ENCODE results near the gene PREX1. TPM values are rescaled to one million over a fixed set of nuclear protein-coding genes. Genes with fewer than 3 reads are reported as not detected.
"Not testable (repeated sequence)": the region's sequence is repeated elsewhere in the genome, so short reads cannot be mapped to it uniquely, and the experiment has no call there.

Gene PREX1
- total RNA-seq, 2 donors from 2014 or later, result 7.4 to 37.9 TPM

DNA sequence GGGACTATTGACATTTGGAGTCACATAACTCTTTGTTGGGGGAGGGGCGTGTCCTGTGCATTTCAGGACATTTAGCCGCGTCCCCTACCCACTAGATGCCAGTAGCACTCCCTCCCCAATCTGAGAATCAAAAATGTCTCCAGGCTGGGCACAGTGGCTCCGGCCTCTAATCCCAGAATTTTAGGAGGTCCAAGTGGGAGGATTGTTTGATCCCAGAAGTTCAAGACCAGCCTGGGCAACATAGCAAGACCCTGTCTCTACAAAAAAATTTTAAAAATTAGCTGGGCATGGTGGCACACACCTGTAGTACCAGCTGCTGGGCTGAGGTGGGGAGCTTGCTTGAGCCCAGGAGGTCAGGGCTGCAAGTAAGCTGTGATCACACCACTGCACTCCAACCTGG, 2.1 kb upstream of the PREX1 start:
- H3K4me1 ChIP-seq (replicated peaks), result no peaks in the 10 kb centered on the region
- WGBS, result 72% methylated on average over 4 of the region's 4 CpGs
- H3K27ac ChIP-seq, result no peak overlapping the region
- no peaks in the 10 kb centered on the region for H3K27me3 ChIP-seq (replicated peaks; ENCODE audit: insufficient read depth)
- H3K4me3 ChIP-seq, result no peak overlapping the region
- no peaks in the 10 kb centered on the region for H3K36me3 ChIP-seq
- TF ChIP-seq POLR2AphosphoS5 (IDR thresholded peaks at IDR 0.05) (no peak), POLR2A (IDR thresholded peaks at IDR 0.05) (no peak)
- TF ChIP-seq, protein P1, sequence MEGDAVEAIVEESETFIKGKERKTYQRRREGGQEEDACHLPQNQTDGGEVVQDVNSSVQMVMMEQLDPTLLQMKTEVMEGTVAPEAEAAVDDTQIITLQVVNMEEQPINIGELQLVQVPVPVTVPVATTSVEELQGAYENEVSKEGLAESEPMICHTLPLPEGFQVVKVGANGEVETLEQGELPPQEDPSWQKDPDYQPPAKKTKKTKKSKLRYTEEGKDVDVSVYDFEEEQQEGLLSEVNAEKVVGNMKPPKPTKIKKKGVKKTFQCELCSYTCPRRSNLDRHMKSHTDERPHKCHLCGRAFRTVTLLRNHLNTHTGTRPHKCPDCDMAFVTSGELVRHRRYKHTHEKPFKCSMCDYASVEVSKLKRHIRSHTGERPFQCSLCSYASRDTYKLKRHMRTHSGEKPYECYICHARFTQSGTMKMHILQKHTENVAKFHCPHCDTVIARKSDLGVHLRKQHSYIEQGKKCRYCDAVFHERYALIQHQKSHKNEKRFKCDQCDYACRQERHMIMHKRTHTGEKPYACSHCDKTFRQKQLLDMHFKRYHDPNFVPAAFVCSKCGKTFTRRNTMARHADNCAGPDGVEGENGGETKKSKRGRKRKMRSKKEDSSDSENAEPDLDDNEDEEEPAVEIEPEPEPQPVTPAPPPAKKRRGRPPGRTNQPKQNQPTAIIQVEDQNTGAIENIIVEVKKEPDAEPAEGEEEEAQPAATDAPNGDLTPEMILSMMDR (IDR thresholded peaks at IDR 0.05), result no peak
- intact Hi-C loops (cut with DNase I), result loop anchor here (5.0 kb wide), 1 partner anchor 173 kb away; no protein-coding TSS in a partner anchor
- no peaks in the 10 kb centered on the region for H3K9me3 ChIP-seq
- DNase-seq (ENCODE audit: low spot score), result no peak

DNA sequence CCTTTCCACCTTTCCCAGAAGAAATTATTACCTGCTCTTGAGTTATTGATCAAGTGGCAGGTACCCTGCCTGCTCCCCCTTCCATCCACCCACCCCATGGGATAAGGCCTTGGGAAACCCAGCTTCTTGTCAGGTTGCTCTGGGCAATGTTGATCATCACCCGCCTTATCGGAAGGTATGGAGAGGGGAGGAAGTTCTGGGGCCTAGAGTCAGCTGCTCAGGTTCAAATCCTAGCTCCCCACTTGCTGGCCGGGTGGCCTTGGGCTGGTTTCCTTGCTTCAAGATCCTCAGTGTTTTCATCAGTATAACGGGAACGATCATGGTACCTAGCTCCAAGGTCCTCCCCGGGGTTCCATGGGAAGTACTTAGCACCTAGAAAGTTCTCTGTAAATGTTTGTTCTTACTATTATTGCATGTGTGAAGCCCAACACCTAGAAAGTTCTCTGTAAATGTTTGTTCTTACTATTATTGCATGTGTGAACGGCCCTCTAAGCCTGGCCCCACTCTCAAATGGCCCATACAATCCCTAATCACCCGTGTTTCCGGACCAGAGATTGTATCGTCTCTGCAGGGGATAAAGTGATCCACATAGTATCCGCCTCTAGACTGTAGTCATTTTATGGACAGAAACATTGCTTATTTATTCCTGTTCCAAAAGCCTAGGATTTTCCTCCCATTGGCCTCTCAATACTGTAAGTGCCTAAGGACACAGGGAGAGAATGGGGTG, 1.1 kb upstream of the PREX1 start:
- intact Hi-C loops (cut with DNase I), result loop anchor here (5.0 kb wide), 1 partner anchor 172 kb away; no protein-coding TSS in a partner anchor
- no peak for DNase-seq (ENCODE audit: low spot score)
- no peak for TF ChIP-seq POLR2AphosphoS5 (IDR thresholded peaks at IDR 0.05)
- no peak for TF ChIP-seq POLR2A (IDR thresholded peaks at IDR 0.05)
- TF ChIP-seq, protein P1 (IDR thresholded peaks at IDR 0.05), result no peak
- peak overlapping the region; percentile 51 to 67 for H3K4me3 ChIP-seq
- 78% methylated on average over 11 of the region's 11 CpGs for WGBS
- H3K27me3 ChIP-seq (replicated peaks; ENCODE audit: insufficient read depth), result no peaks in the 10 kb centered on the region
- no peaks in the 10 kb centered on the region for H3K9me3 ChIP-seq
- no peaks in the 10 kb centered on the region for H3K4me1 ChIP-seq (replicated peaks)
- peak overlapping the region; percentile 62 to 70 for H3K27ac ChIP-seq
- no peaks in the 10 kb centered on the region for H3K36me3 ChIP-seq

DNA sequence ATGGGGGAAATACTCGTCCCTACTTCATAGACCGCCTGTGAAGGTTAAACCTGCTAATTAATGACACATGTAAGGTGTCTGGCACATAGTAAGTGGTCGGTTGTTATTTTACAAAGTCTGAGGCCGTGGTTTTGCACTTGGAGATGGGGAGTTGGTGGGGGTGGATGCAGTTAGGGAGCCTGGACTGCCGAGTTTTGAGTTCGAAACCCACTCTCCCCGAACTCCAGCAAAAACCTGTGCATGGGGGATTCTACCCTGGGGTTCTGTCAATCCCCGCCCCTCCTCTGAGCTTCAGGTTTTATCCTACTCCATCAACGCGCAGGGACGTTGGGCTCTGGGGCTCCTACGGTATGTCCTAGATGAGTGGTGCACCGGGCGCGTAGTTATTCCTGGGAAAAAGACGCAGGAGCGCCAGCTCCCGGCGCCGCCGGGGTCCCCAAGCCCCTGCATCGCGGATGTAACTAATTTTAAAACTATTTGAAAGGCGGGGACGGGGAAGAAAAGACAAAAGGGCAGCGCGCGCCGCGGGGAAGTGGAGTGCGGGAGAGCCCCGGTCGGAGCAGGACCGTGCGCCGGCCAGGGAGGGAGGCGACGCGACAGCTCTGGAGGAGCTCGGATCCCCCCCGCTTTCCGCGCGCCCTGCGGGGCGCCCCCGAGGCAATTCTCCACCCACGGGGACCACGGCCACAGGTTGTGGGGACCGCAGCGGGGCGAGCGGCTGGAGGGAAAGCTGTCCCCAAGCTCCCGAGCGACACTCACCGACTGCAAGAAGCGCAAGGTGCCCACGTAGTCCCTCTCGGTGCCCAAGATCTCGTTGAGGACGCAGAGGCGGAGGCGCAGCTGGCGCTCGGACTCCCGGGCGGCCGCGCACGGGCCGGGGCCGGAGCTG, 672 bp downstream of the PREX1 start:
- DNase-seq (ENCODE audit: low spot score), result no peak
- H3K27ac ChIP-seq, result peak overlapping the region; percentile 36 to 67
- no peaks in the 10 kb centered on the region for H3K4me1 ChIP-seq (replicated peaks)

DNA sequence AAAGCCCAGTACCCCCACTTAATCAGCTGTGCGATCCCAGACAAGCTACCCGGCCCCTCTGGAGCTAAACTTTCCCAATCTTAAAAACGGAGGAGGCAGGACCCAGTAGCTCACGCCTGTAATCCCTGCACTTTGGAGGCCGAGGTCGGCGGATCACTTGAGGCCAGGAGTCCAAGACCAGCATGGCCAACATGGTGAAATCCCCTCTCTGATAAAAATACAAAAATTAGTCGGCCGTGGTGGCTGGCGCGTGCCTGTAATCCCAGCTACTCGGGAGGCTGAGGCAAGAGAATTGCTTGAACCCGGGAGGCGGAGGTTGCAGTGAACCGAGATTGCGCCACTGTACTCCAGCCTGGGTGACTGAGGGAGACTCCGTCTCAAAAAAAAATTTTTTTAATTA, 1.3 kb downstream of the PREX1 start:
- not testable (repeated sequence) for DNase-seq (ENCODE audit: low spot score); H3K4me1 ChIP-seq (replicated peaks); H3K9me3 ChIP-seq; H3K36me3 ChIP-seq; H3K27me3 ChIP-seq (replicated peaks; ENCODE audit: insufficient read depth)
- intact Hi-C loops (cut with DNase I), result loop anchor here (5.0 kb wide), 1 partner anchor 169 kb away; no protein-coding TSS in a partner anchor
- Histone ChIP-seq H3K4me3 (peak overlapping the region; percentile 51 to 57), H3K27ac (peak overlapping the region; percentile 12 to 19)
- WGBS, result 71% methylated on average over 17 of the region's 17 CpGs

More for the DNA sequence above, 672 bp downstream of the PREX1 start:
- Histone ChIP-seq H3K36me3 (no peaks in the 10 kb centered on the region), H3K4me3 (peak overlapping the region; percentile 51 to 57), H3K9me3 (no peaks in the 10 kb centered on the region), H3K27me3 (replicated peaks; ENCODE audit: insufficient read depth) (no peaks in the 10 kb centered on the region)
- TF ChIP-seq POLR2A (IDR thresholded peaks at IDR 0.05), result no peak
- TF ChIP-seq, protein P1 (IDR thresholded peaks at IDR 0.05), result no peak
- no peak for TF ChIP-seq POLR2AphosphoS5 (IDR thresholded peaks at IDR 0.05)
- intact Hi-C loops (cut with DNase I), result loop anchor here (5.0 kb wide), 1 partner anchor 170 kb away; no protein-coding TSS in a partner anchor
- whole genome bisulfite sequencing, result 7% methylated on average over 62 of the region's 72 CpGs

DNA sequence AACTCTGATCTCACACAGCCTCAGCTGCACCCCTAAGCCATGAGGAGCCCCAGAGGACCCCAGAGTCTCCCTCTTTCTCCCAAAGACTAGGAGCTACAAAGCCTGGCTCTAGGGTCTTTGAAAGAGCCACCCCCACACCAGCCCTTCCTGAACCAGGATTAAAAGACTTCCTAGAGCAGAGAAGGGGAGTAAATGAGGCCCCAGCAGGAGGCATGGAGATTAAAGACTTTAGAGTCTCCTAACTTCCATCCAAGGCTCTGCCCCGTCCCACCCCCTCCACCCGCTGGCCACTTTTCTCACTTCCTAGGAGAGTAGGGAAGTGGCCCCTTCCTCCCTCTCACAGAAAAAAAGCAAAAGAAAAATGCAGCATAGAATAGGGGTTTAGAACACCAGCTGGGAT, 1.7 kb downstream of the PREX1 start:
- DNase-seq (ENCODE audit: low spot score), result no peak
- Histone ChIP-seq H3K4me1 (replicated peaks) (no peaks in the 10 kb centered on the region), H3K36me3 (no peaks in the 10 kb centered on the region), H3K9me3 (no peaks in the 10 kb centered on the region), H3K27me3 (replicated peaks; ENCODE audit: insufficient read depth) (no peaks in the 10 kb centered on the region), H3K4me3 (peak overlapping the region; percentile 51 to 57), H3K27ac (peak overlapping the region; percentile 12 to 19)
- TF ChIP-seq POLR2A (IDR thresholded peaks at IDR 0.05) (no peak), POLR2AphosphoS5 (IDR thresholded peaks at IDR 0.05) (no peak)
- TF ChIP-seq, protein P1 (IDR thresholded peaks at IDR 0.05), result no peak
- 67% methylated on average over 2 of the region's 2 CpGs for WGBS
- intact Hi-C loops (cut with DNase I), result loop anchor here (5.0 kb wide), 1 partner anchor 169 kb away; no protein-coding TSS in a partner anchor

Data from prostate gland (tissue), 2 donors.